GM23248 (cell line): ENCODE measurements around the gene UMODL1. TPM values are rescaled to one million over a fixed set of nuclear protein-coding genes. Genes with fewer than 3 reads are reported as not detected.

Source experiments
- DNase-seq: peaks from one replicate; pipeline ENCODE4 v3.0.0-alpha.2; 2015
- H2AFZ ChIP-seq: fragments of 200-600 bp; sonication (generic); 2 replicates; pipeline ENCODE4 v1.6.1; 2016; ENCODE audit warnings: antibody characterized with exemption
- H3F3A ChIP-seq: fragments of 200-600 bp; sonication (generic); 2 replicates; pipeline ENCODE4 v1.6.1; 2016; ENCODE audit warnings: mild to moderate bottlenecking, antibody characterized with exemption, mixed run types; ENCODE audit not compliant: insufficient read depth
- H3K27ac ChIP-seq: fragments of 200-600 bp; sonication (generic); 2 replicates; pipeline ENCODE4 v1.5.1; 2016; ENCODE audit warnings: mild to moderate bottlenecking
- H3K27me3 ChIP-seq: fragments of 200-600 bp; sonication (generic); replicated peaks from 2 replicates; pipeline ENCODE4 v1.6.1; 2016; ENCODE audit warnings: mild to moderate bottlenecking; ENCODE audit not compliant: insufficient read depth
- H3K36me3 ChIP-seq: fragments of 200-600 bp; sonication (generic); 2 replicates; pipeline ENCODE4 v1.6.1; 2016; ENCODE audit warnings: low read depth, mild to moderate bottlenecking
- H3K4me1 ChIP-seq: fragments of 200-600 bp; sonication (generic); 2 replicates; pipeline ENCODE4 v1.6.1; 2016; ENCODE audit warnings: mild to moderate bottlenecking; ENCODE audit not compliant: insufficient read depth
- H3K4me2 ChIP-seq: fragments of 200-600 bp; sonication (generic); one replicate; pipeline ENCODE4 v1.6.1; 2016; ENCODE audit warnings: mild to moderate bottlenecking; ENCODE audit not compliant: unreplicated experiment
- H3K4me3 ChIP-seq: fragments of 200-600 bp; sonication (generic); 2 replicates; pipeline ENCODE4 v1.5.1; 2016; ENCODE audit warnings: mild to moderate bottlenecking
- H3K79me2 ChIP-seq: fragments of 200-600 bp; sonication (generic); 2 replicates; pipeline ENCODE4 v1.6.1; 2016; ENCODE audit warnings: mild to moderate bottlenecking; ENCODE audit not compliant: insufficient read depth
- H3K9ac ChIP-seq: fragments of 200-600 bp; sonication (generic); 2 replicates; pipeline ENCODE4 v1.6.1; 2016; ENCODE audit warnings: mild to moderate bottlenecking
- H3K9me2 ChIP-seq: fragments of 200-600 bp; sonication (generic); 2 replicates; pipeline ENCODE4 v1.6.1; 2016; ENCODE audit warnings: mixed run types, mild to moderate bottlenecking, moderate library complexity; ENCODE audit not compliant: insufficient read depth
- H3K9me3 ChIP-seq: fragments of 200-600 bp; sonication (generic); one replicate; pipeline ENCODE4 v1.6.1; 2017; ENCODE audit warnings: low read depth
- H4K20me1 ChIP-seq: fragments of 200-600 bp; sonication (generic); 2 replicates; pipeline ENCODE4 v1.6.0; 2016; ENCODE audit not compliant: insufficient read depth
- EZH2 ChIP-seq: fragments of 200-600 bp; sonication (generic); IDR thresholded peaks from 2 replicates; pipeline ENCODE4 v1.6.1; 2018; ENCODE audit warnings: antibody characterized with exemption, mild to moderate bottlenecking; ENCODE audit not compliant: insufficient read depth, poor library complexity, severe bottlenecking
- EZH2phosphoT487 ChIP-seq: fragments of 200-600 bp; sonication (generic); IDR thresholded peaks from 2 replicates; pipeline ENCODE4 v1.6.1; 2018; ENCODE audit warnings: antibody characterized with exemption, moderate library complexity, mild to moderate bottlenecking, low read depth; ENCODE audit not compliant: insufficient read depth
- WGBS, 2 experiments: methylation state at CpG; one replicate each; pipeline ENCODE4 v1.1.6; 2015 to 2017; ENCODE audit warnings: low lambda C conversion rate in 2 of 2, low coverage in 1 of 2; ENCODE audit errors: missing lambda C conversion rate in 2 of 2; 5-methylcytosine and 5-hydroxymethylcytosine counted together
- in situ Hi-C: fragments of 300-500 bp; cut with MboI; formaldehyde crosslinking; loops from 2 replicates; pipeline ENCODE4 v1.15.0; 2020
- polyA plus RNA-seq: library from polyadenylated mRNA; unstranded; fragments of >200 nt; fragmentation: Nextera tagmentation; extraction: Ambion mirVana; gene quantifications from 2 replicates; pipeline ENCODE4 v1.2.1, GENCODE V29; 2016
- total RNA-seq: library from RNA; depleted of rRNA; stranded (reverse); fragments of >200 nt; shearing (Covaris generic); gene quantifications from 2 replicates; pipeline ENCODE4 v1.2.3, GENCODE V29; 2014

Gene UMODL1
- total and polyA plus RNA-seq, 2 experiments from 2014 or later: not detected

DNA sequence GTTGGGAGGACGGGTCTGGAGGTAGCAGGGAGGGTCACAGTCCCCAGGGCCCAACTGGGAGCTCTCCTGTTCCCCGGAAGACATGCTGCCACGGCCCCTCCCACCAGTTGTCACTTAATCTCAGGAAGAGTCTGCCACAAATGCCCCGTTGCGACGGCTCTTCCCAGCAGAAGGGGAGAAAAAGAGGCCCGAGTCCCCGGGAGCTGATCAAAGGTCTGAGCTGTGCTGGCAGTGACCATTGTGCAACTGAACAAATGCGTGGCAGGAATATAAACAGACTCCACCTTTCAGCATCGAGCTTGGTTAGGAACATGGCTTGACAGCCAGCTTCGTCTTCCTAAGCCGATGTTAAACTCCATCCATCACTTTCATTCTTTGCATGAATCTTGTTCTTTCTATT lies 33.2 kb upstream of the UMODL1 start:
- Histone ChIP-seq H3K9me3 (no peaks in the 10 kb centered on the region), H3K9me2 (no peaks in the 10 kb centered on the region), H3K4me1 (peaks cover 26% of the 10 kb centered on the region), H4K20me1 (no peaks in the 10 kb centered on the region), H3K36me3 (no peaks in the 10 kb centered on the region), H3K4me2 (no peak overlapping the region), H3K27ac (no peak overlapping the region), H3F3A (peaks cover 24% of the 10 kb centered on the region), H3K9ac (no peak overlapping the region), H3K4me3 (no peak overlapping the region), H3K79me2 (no peaks in the 10 kb centered on the region), H3K27me3 (no peaks in the 10 kb centered on the region), H2AFZ (no peak overlapping the region)
- in situ Hi-C loops: no loop called here
- DNase-seq: no peak
- 78 to 79% methylated on average over 12 of the region's 12 CpGs for WGBS, 2 experiments
- TF ChIP-seq EZH2phosphoT487 (no peak), EZH2 (no peak)

DNA sequence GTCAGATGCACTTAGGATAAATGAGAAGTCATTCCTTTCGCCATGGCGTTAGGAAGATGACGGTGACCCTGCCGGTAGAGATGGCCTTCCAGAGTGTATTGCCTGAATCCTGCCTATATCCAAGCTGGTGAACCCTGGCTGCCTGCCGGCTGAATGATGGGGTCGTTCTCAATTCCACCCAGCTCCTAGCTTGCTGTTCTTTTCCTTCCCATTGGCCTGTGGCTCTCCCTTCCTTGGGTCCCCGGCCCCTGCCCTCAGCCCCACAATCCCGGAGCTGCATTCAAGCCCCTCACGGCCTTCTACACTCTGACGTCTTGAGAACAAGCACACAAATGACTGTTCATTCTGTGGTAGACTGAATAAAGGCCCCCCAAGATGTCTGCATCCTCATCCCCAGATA lies 32.7 kb upstream of the UMODL1 start:
- in situ Hi-C loops: no loop called here

DNA sequence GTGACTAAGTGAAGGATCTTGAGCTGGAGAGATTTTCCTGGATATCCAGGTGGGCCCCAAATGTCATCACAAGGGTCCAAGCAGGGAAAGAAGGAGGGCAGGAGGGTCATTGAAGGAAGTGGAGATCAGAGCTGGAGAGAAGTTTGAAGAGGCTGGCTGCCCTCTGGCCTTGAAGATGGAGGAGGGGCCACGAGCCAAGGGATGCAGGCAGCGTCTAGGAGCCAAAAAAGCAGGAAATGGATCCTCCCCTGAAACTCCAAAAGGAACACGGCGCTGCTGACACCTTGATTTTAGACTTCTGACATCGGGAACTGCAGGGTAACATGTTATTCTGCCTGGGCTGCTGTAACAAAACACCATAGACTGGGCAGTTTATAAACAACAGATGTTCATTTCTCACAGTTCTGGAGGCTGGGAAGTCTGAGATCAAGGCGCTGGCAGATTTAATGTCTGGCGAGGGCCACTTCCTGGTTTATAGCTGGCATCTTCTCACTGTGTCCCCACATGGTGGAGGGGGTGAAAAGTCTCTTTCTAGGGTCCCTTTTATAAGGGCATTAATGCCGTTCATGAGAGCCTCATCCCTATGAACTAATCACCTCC lies 32.2 kb upstream of the UMODL1 start:
- peak; percentile 55 for DNase-seq
- Histone ChIP-seq H3K79me2 (no peaks in the 10 kb centered on the region), H3K36me3 (no peaks in the 10 kb centered on the region), H3K27ac (peak overlapping the region; percentile 95), H3K9me3 (no peaks in the 10 kb centered on the region), H3K4me3 (no peak overlapping the region), H3K4me2 (peak overlapping the region; percentile 25), H3K9ac (peak overlapping the region; percentile 82), H3K4me1 (peaks cover 26% of the 10 kb centered on the region), H3K27me3 (no peaks in the 10 kb centered on the region), H4K20me1 (no peaks in the 10 kb centered on the region), H2AFZ (no peak overlapping the region), H3K9me2 (no peaks in the 10 kb centered on the region), H3F3A (peaks cover 24% of the 10 kb centered on the region)
- 33 to 35% methylated on average over 8 of the region's 8 CpGs for whole genome bisulfite sequencing, 2 experiments
- in situ Hi-C loops: no loop called here
- no peak for TF ChIP-seq EZH2
- TF ChIP-seq EZH2phosphoT487: no peak

More for the DNA sequence above, 32.7 kb upstream of the UMODL1 start:
- H3K9ac ChIP-seq: peak overlapping the region; percentile 82
- no peak overlapping the region for H2AFZ ChIP-seq
- H3K79me2 ChIP-seq: no peaks in the 10 kb centered on the region
- H3K4me3 ChIP-seq: no peak overlapping the region
- peaks cover 26% of the 10 kb centered on the region for H3K4me1 ChIP-seq
- peaks cover 24% of the 10 kb centered on the region for H3F3A ChIP-seq
- no peaks in the 10 kb centered on the region for H3K36me3 ChIP-seq
- H4K20me1 ChIP-seq: no peaks in the 10 kb centered on the region
- WGBS, 2 experiments: 89 to 92% methylated on average over 10 of the region's 10 CpGs
- DNase-seq: no peak
- TF ChIP-seq EZH2phosphoT487: no peak
- no peak for TF ChIP-seq EZH2
- H3K27ac ChIP-seq: peak overlapping the region; percentile 95
- no peak overlapping the region for H3K4me2 ChIP-seq
- no peaks in the 10 kb centered on the region for H3K27me3 ChIP-seq
- no peaks in the 10 kb centered on the region for H3K9me3 ChIP-seq
- H3K9me2 ChIP-seq: no peaks in the 10 kb centered on the region

DNA sequence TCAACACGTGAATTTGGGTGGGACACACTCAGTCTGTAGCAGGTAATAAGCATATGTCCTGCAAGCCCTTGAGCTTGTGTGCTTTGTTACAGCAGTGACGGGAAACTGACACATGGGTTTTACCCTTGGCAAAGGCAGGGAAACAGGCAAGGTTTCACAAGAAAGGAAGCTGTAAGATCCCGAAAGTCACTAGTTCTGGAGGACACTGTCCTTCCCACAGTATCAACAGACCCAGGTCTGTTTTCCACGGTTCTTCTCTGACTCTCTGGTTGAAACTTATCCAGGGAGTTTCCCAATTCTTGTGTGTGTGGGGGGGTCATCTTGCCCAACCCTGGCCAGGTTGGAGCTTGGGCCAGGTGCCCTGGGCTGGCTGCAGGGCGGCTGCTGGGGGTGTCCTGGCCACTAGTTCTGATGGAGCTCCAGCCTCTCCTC lies 31.6 kb upstream of the UMODL1 start:
- WGBS, 2 experiments: 40 to 43% methylated on average over 5 of the region's 5 CpGs
- H3K9ac ChIP-seq: peak overlapping the region; percentile 82
- H3K4me3 ChIP-seq: no peak overlapping the region
- no peaks in the 10 kb centered on the region for H3K36me3 ChIP-seq
- H3K79me2 ChIP-seq: no peaks in the 10 kb centered on the region
- H2AFZ ChIP-seq: no peak overlapping the region
- H3K27ac ChIP-seq: peak overlapping the region; percentile 95
- no peaks in the 10 kb centered on the region for H3K9me2 ChIP-seq
- H3K4me1 ChIP-seq: peaks cover 26% of the 10 kb centered on the region
- TF ChIP-seq EZH2phosphoT487 (no peak), EZH2 (no peak)
- peak overlapping the region; percentile 25 for H3K4me2 ChIP-seq
- no peaks in the 10 kb centered on the region for H4K20me1 ChIP-seq
- no peaks in the 10 kb centered on the region for H3K9me3 ChIP-seq
- peak; percentile 84 for DNase-seq
- in situ Hi-C loops: no loop called here
- H3F3A ChIP-seq: peaks cover 24% of the 10 kb centered on the region
- no peaks in the 10 kb centered on the region for H3K27me3 ChIP-seq
